PC-3 (cell line): Measurements from ENCODE around the gene FIBCD1. TPM values are rescaled to one million over a fixed set of nuclear protein-coding genes. Genes with fewer than 3 reads are reported as not detected.
A peak's percentile ranks its signal among the peaks of the same experiment; 100 is the strongest.

Experiments used
- ATAC-seq: fragments of 200-7000 bp; cut with Tn5 transposase; 2 replicates; pipeline ENCODE4 v1.9.1; 2020; ENCODE audit warnings: mild to moderate bottlenecking, moderate library complexity
- BruUV-seq: library from RNA; stranded (reverse); fragments of 400-500 nt; replicated peaks from 2 replicates; lab custom pipeline; 2021; lab: Mats Ljungman, UMichigan
- CTCF ChIA-PET: fragments of 300-600 bp; sonication (Branson Sonifier 250); formaldehyde crosslinking; loops from one replicate; lab custom pipeline; 2022; ENCODE audit warnings: antibody characterized with exemption; lab: Charles Lee
- POLR2A ChIA-PET: fragments of 300-600 bp; sonication (Branson Sonifier 250); formaldehyde crosslinking; loops from one replicate; lab custom pipeline; 2022; ENCODE audit warnings: antibody characterized with exemption; ENCODE audit not compliant: unreplicated experiment; lab: Charles Lee
- DNase-seq: peaks from one replicate; pipeline ENCODE4 v3.0.0-alpha.2; 2015
- H2AFZ ChIP-seq: fragments of 300-600 bp; sonication (generic); 2 replicates; pipeline ENCODE4 v1.6.0; 2016; ENCODE audit warnings: antibody characterized with exemption, low read length
- H3F3A ChIP-seq: fragments of 300-600 bp; sonication (generic); one replicate; pipeline ENCODE4 v1.6.0; 2017; ENCODE audit warnings: antibody characterized with exemption, low read length, control low read depth, mild to moderate bottlenecking; ENCODE audit not compliant: unreplicated experiment
- H3K27ac ChIP-seq: fragments of 300-600 bp; sonication (generic); 2 replicates; pipeline ENCODE4 v1.5.1; 2016; ENCODE audit warnings: mild to moderate bottlenecking, low read length
- H3K27me3 ChIP-seq: fragments of 300-600 bp; sonication (generic); 2 replicates; pipeline ENCODE4 v1.6.1; 2016; ENCODE audit warnings: low read length, mixed read lengths
- H3K36me3 ChIP-seq: fragments of 300-600 bp; sonication (generic); 2 replicates; pipeline ENCODE4 v1.6.1; 2016; ENCODE audit warnings: low read depth, mixed run types, low read length, mixed read lengths
- H3K4me1 ChIP-seq: fragments of 300-600 bp; sonication (generic); 2 replicates; pipeline ENCODE4 v1.5.1; 2016; ENCODE audit warnings: low read length; ENCODE audit not compliant: insufficient read depth
- H3K4me2 ChIP-seq: fragments of 300-600 bp; sonication (generic); 2 replicates; pipeline ENCODE4 v1.6.0; 2016; ENCODE audit warnings: low read length
- H3K4me3 ChIP-seq: fragments of 300-600 bp; sonication (generic); 2 replicates; pipeline ENCODE4 v1.5.1; 2016; ENCODE audit warnings: mild to moderate bottlenecking, low read length, mixed read lengths
- H3K79me2 ChIP-seq: fragments of 300-600 bp; sonication (generic); 2 replicates; pipeline ENCODE4 v1.6.1; 2017; ENCODE audit warnings: low read length, mixed read lengths
- H3K9ac ChIP-seq: fragments of 300-600 bp; sonication (generic); 2 replicates; pipeline ENCODE4 v1.6.0; 2016; ENCODE audit warnings: mild to moderate bottlenecking, low read length
- H3K9me2 ChIP-seq: fragments of 300-600 bp; sonication (generic); replicated peaks from 2 replicates; pipeline ENCODE4 v1.6.1; 2016; ENCODE audit warnings: mixed run types, low read length, mixed read lengths
- H3K9me3 ChIP-seq: fragments of 300-600 bp; sonication (generic); 2 replicates; pipeline ENCODE4 v1.6.1; 2016; ENCODE audit warnings: low read length, mixed read lengths
- H4K20me1 ChIP-seq: fragments of 300-600 bp; sonication (generic); 2 replicates; pipeline ENCODE4 v1.6.1; 2016; ENCODE audit warnings: low read length, mixed read lengths
- EZH2 ChIP-seq: fragments of 300-600 bp; sonication (generic); IDR thresholded peaks from one replicate; pipeline ENCODE4 v1.6.1; 2017; ENCODE audit warnings: antibody characterized with exemption, mild to moderate bottlenecking, low read length; ENCODE audit not compliant: unreplicated experiment
- EZH2phosphoT487 ChIP-seq: fragments of 300-600 bp; sonication (generic); IDR thresholded peaks from 2 replicates; pipeline ENCODE4 v1.6.1; 2018; ENCODE audit warnings: mild to moderate bottlenecking, antibody characterized with exemption, low read length, borderline replicate concordance
- intact Hi-C: fragments of 100-400 bp; cut with micrococcal nuclease; formaldehyde crosslinking; loops from 2 replicates; pipeline ENCODE4 v1.9.0; 2023
- total RNA-seq: library from RNA; depleted of rRNA; stranded (reverse); fragments of >200 nt; gene quantifications from 2 replicates; pipeline ENCODE4 v1.2.3, GENCODE V29; 2014
- TF ChIP-seq, protein P1 (sequence below): fragments of 300-600 bp; sonication (generic); conservative IDR thresholded peaks from 2 replicates; pipeline ENCODE4 v1.5.1; 2017; ENCODE audit warnings: antibody characterized with exemption, low read depth, mild to moderate bottlenecking, low read length

Gene FIBCD1
- total RNA-seq, 1 experiment from 2014 or later = 8.9 TPM

DNA sequence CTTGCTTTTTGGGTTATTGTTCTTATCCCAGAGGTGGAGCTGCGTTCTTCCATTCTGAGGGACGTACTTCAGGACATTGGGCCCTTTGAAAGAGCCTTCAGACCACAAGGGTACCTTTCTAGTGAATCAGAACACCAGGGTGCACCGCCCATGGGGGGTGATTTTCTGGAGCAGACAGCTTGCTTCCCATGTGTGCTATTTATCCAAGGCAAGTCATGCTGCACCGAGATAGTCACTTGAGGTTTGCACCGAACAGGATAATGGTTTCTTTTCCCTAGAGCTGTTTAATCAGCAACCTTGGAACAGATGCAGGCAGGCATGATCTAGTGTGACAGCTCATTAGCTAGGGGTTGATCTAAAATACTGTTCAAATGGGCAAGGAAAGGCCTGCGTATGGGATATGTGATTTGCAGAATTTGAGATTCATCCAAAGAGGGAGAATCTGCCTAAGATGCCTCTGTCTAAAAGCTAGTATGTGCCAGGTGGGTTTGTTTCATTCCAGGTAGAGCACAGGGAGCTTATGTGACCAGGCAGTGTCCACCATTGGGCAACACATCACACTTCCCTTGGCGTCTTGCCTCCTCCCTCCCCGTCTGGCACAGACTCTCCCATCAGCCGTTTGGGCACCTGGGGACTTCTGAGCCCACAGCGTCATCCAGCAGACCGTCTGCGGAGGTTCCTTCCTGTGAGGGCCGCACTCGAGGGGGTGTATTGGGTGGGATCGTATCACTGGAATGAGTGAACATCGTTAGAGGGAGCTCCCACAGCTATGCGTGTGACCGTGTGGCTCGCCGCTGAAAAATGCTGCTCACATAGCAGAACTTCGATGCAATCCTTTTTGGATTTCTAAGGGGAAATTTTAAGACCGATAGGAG, 80.9 kb downstream of the FIBCD1 start:
- CTCF ChIA-PET = interaction anchor here (0.6 kb wide), 1 partner anchor 46 kb away, joined by 3 read pairs; no protein-coding TSS in a partner anchor

DNA sequence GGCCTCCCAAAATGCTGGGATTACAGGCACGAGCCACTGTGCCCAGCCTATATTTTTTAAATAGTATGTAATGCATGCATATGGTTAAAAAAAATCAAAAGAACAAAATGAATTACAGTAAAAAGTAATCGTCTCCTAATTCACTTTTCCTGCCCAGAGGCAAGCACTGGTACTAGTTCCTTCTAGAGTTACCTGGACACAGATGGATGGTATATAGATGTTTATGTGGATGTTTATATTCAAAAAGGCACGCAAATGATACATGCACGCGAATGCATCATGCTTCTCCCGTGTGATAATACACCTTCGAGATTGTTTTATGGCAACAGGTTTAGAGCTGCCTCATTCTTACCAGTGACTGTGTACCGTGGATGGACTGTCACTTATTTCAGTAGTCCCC, 82.6 kb downstream of the FIBCD1 start:
- Histone ChIP-seq H2AFZ (no peak overlapping the region), H3K9me3 (no peaks in the 10 kb centered on the region), H3K27me3 (no peaks in the 10 kb centered on the region), H3K9ac (no peak overlapping the region), H3K79me2 (peaks cover 13% of the 10 kb centered on the region), H3K4me1 (no peaks in the 10 kb centered on the region; the same call in 1 of the 2 replicates), H4K20me1 (no peaks in the 10 kb centered on the region), H3K9me2 (no peaks in the 10 kb centered on the region), H3K4me2 (no peak overlapping the region), H3K36me3 (peaks cover 6% of the 10 kb centered on the region), H3F3A (no peaks in the 10 kb centered on the region), H3K27ac (no peak overlapping the region), H3K4me3 (no peak overlapping the region)
- TF ChIP-seq, protein P1, sequence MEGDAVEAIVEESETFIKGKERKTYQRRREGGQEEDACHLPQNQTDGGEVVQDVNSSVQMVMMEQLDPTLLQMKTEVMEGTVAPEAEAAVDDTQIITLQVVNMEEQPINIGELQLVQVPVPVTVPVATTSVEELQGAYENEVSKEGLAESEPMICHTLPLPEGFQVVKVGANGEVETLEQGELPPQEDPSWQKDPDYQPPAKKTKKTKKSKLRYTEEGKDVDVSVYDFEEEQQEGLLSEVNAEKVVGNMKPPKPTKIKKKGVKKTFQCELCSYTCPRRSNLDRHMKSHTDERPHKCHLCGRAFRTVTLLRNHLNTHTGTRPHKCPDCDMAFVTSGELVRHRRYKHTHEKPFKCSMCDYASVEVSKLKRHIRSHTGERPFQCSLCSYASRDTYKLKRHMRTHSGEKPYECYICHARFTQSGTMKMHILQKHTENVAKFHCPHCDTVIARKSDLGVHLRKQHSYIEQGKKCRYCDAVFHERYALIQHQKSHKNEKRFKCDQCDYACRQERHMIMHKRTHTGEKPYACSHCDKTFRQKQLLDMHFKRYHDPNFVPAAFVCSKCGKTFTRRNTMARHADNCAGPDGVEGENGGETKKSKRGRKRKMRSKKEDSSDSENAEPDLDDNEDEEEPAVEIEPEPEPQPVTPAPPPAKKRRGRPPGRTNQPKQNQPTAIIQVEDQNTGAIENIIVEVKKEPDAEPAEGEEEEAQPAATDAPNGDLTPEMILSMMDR = no peak
- no peak for TF ChIP-seq EZH2
- no peak for TF ChIP-seq EZH2phosphoT487
- intact Hi-C loops = no loop called here
- BruUV-seq = no TSS peak
- ATAC-seq = no peak
- ChIA-PET POLR2A (no interaction called here), CTCF (interaction anchor here (0.6 kb wide), 1 partner anchor 156 kb away, joined by 3 read pairs; no protein-coding TSS in a partner anchor)
- DNase-seq = no peak

More for the DNA sequence above, 80.9 kb downstream of the FIBCD1 start:
- no peaks in the 10 kb centered on the region for H3K27me3 ChIP-seq
- ATAC-seq (no peak), DNase-seq (peak; percentile 15)
- no peaks in the 10 kb centered on the region for H4K20me1 ChIP-seq
- BruUV-seq = no TSS peak
- peaks cover 6% of the 10 kb centered on the region for H3K36me3 ChIP-seq
- H2AFZ ChIP-seq = no peak overlapping the region
- no peaks in the 10 kb centered on the region for H3K79me2 ChIP-seq
- intact Hi-C loops = no loop called here
- no peaks in the 10 kb centered on the region; the same call in 1 of the 2 replicates for H3K4me1 ChIP-seq
- no peak overlapping the region for H3K4me3 ChIP-seq
- no peak overlapping the region for H3K4me2 ChIP-seq
- no peaks in the 10 kb centered on the region for H3K9me2 ChIP-seq
- H3K9ac ChIP-seq = no peak overlapping the region
- no peaks in the 10 kb centered on the region for H3F3A ChIP-seq
- TF ChIP-seq EZH2 (no peak), EZH2phosphoT487 (no peak)
- TF ChIP-seq, protein P1 = no peak
- H3K9me3 ChIP-seq = no peaks in the 10 kb centered on the region
- POLR2A ChIA-PET = interaction anchor here (0.6 kb wide), 1 partner anchor 37 kb away, joined by 4 read pairs; no protein-coding TSS in a partner anchor
- H3K27ac ChIP-seq = no peak overlapping the region
